HAP-1 (cell line): ENCODE data around the gene ATP6V0D1.

Source experiments
- DNase-seq, 2 experiments: peaks; one replicate each; pipeline ENCODE4 v3.0.0-alpha.2; 2016 to 2020; ENCODE audit warnings: low spot score in 2 of 2
- H3K27me3 ChIP-seq: fragments of 250-450 bp; sonication (Bioruptor Pico); 2 replicates; pipeline ENCODE4 v1.5.1; 2020; ENCODE audit warnings: low read depth, mild to moderate bottlenecking, moderate library complexity
- H3K36me3 ChIP-seq: fragments of 250-450 bp; sonication (Bioruptor Pico); replicated peaks from 2 replicates; pipeline ENCODE4 v1.5.1; 2020; ENCODE audit warnings: mild to moderate bottlenecking
- H3K4me1 ChIP-seq: fragments of 250-450 bp; sonication (Bioruptor Pico); 2 replicates; pipeline ENCODE4 v1.5.1; 2020; ENCODE audit warnings: mild to moderate bottlenecking
- H3K4me3 ChIP-seq: fragments of 250-450 bp; sonication (Bioruptor Pico); 2 replicates; pipeline ENCODE4 v1.5.1; 2020; ENCODE audit warnings: mild to moderate bottlenecking, moderate library complexity
- H3K9me3 ChIP-seq: fragments of 250-450 bp; sonication (Bioruptor Pico); 2 replicates; pipeline ENCODE4 v1.5.1; 2020; ENCODE audit warnings: mild to moderate bottlenecking, moderate library complexity
- in situ Hi-C: fragments of 300-500 bp; cut with MboI; formaldehyde crosslinking; loops from 3 replicates; pipeline ENCODE4 v1.14.3; 2020; ENCODE audit warnings: low sequenced_read_pairs, inconsistent platforms, mixed read lengths

The ATP6V0D1 gene

DNA sequence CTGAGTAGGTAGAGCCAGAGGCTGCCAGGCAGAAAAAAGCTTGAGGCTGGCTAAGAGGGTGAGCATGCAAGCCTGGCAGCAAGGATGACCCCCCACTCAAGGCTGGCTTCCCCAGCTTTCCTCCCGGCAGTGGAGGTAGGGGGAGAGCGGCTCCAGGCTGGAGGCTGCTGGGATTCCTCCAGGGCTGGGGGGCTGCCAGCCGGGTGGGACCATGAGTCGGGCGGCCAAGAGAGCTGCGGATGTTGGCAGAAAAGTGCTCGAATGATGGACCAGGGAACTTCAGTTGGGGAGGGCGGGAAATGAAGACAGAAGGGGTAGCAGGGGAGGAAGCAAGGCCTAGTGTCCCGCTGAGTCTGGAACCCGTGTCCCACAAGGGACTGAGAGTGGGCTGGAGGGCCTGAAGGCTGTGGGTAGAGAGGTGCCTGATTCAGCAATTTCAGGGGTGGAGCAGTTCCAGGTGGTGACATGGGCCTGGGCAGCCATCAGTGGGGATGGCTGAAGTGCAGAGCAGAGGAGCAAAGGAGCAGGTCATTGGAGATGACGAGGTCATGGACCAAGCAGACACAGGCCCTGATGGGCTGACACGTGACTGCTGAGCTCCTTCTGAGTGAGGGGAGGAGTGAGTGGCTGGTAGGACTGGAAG lies 29.8 kb downstream of the ATP6V0D1 start:
- Histone ChIP-seq H3K27me3 (no peaks in the 10 kb centered on the region), H3K4me3 (no peak overlapping the region), H3K4me1 (no peaks in the 10 kb centered on the region), H3K36me3 (no peaks in the 10 kb centered on the region; the same call in none of the 2 replicates), H3K9me3 (no peaks in the 10 kb centered on the region)
- in situ Hi-C loops = no loop called here
- no peak for DNase-seq

DNA sequence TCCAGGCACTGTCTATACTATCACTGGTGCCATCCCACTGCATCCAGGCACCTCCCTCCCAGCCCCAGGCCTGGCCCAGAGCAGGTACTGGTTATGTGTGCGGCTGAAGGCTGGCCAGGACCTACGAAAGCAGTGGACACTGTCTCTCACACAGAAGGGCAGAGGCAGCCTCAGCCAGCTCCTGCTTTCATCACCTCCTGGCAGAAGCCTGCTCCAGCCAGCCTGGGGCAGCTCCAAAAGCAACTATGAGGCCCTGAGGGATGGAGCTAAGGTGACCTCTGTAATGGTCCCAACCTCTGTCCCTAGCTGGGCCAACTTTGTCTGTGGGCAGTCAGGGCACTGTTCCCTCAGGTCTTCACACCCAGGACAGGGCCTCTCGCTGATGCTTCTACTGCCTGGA lies 31.2 kb downstream of the ATP6V0D1 start:
- H3K36me3 ChIP-seq = no peaks in the 10 kb centered on the region; the same call in none of the 2 replicates
- in situ Hi-C loops = no loop called here

DNA sequence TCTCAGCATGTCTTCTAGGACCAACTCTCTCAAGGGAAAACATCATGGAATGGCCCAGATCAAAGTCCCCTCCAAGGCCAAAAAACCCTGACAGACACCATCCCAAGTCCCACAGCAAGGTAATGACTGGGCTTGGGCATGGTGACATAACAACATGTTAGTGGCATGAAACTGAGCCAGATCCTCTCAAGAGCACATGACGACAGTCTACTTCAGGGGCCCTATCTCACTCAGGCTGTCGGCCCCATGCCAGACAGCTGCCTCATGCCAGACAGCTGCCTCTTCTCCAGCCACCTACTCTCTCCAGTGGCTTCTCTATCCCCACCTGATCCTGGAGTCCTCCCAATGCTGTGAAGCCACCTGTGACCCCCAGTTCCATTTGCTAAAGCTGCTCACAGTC lies 31.6 kb downstream of the ATP6V0D1 start:
- no peaks in the 10 kb centered on the region; the same call in none of the 2 replicates for H3K36me3 ChIP-seq
- in situ Hi-C loops = no loop called here
- no peaks in the 10 kb centered on the region for H3K9me3 ChIP-seq
- H3K4me3 ChIP-seq = no peak overlapping the region
- DNase-seq = no peak
- H3K27me3 ChIP-seq = no peaks in the 10 kb centered on the region
- no peaks in the 10 kb centered on the region for H3K4me1 ChIP-seq

More for the DNA sequence above, 31.2 kb downstream of the ATP6V0D1 start:
- H3K27me3 ChIP-seq = no peaks in the 10 kb centered on the region
- no peak overlapping the region for H3K4me3 ChIP-seq
- no peaks in the 10 kb centered on the region for H3K4me1 ChIP-seq
- no peak for DNase-seq
- H3K9me3 ChIP-seq = no peaks in the 10 kb centered on the region

DNA sequence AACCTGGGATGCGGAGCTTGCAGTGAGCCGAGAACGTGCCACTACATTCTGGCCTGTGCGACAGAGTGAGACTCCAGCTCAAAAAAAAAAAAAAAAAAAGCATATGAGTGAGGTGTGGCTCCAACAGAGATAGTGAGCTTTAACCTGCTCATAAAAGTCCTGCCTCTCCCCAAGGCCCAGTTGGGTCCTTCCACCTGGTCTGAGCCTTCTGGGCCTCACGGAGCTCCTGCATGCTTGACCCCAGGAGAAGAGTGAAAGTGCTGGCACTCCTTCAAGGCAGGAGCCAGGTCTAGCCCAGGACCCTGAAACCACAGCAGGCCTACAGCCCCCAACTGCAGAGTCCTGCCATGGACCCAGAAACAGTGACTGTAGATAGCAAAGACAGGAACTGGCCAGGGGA lies 32.4 kb downstream of the ATP6V0D1 start:
- DNase-seq = no peak
- Histone ChIP-seq H3K4me1 (no peaks in the 10 kb centered on the region), H3K27me3 (no peaks in the 10 kb centered on the region), H3K36me3 (no peaks in the 10 kb centered on the region; the same call in none of the 2 replicates), H3K9me3 (no peaks in the 10 kb centered on the region), H3K4me3 (no peak overlapping the region)
- in situ Hi-C loops = no loop called here

DNA sequence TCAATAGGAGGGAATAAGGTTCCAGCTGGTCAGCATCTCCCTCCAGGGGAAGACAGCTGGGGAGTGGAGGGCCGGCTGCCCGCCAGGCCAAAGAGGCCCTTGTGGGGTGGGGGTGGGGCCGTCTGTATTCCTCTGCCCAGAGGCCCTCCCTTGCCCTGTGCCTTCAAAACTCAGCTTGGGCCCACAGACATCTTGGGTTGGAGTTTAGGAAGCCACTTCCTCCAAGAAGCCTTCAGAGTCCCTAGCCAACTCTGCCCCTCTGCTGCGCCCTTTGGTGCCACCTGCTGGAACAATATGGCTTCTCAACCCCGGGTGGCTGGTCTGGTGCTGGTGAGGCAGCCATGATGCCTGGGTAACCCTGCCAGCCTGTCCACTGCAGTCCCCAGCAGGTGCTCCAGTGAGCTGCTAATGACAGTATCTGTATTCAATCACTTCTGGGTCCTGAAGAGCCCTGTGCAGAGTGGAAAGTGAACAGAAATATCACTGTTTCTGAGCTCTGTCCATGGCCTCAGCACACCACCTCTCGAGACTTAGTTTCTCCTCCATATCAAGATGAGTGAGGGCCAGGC lies 33.4 kb downstream of the ATP6V0D1 start:
- no peak overlapping the region for H3K4me3 ChIP-seq
- in situ Hi-C loops = no loop called here
- no peaks in the 10 kb centered on the region for H3K27me3 ChIP-seq
- DNase-seq = peak; percentile 21 to 80
- H3K4me1 ChIP-seq = no peaks in the 10 kb centered on the region
- no peaks in the 10 kb centered on the region; the same call in none of the 2 replicates for H3K36me3 ChIP-seq
- H3K9me3 ChIP-seq = no peaks in the 10 kb centered on the region

DNA sequence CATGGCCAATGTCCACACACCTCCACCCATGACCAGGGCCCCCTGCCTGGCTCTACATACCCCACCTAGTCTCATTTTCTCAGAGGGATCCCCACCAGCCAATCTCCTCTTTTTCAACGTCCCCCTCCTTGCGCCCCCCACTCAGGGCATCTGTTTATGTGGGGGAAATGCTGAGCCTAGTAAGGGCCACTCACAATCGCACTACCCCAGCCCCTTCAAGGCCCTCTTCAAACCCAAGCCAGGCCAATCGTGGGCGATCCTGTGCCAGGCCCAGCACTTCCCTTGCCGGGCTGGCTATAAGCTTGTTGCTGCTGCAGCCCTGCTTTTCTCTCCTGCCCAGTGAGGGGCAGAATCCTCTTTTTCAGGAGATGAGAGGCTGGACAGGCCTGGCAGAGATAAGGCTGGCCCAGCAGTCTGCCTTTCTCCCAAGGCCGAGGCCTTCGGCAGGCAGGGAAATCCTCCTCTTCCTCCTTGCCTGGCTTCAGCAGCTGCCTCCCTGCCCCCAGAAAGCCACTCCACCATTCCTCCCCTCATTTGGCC lies 33.9 kb downstream of the ATP6V0D1 start:
- H3K36me3 ChIP-seq = no peaks in the 10 kb centered on the region; the same call in none of the 2 replicates
- H3K27me3 ChIP-seq = no peaks in the 10 kb centered on the region
- H3K4me3 ChIP-seq = no peak overlapping the region
- in situ Hi-C loops = no loop called here
- no peak for DNase-seq
- no peaks in the 10 kb centered on the region for H3K4me1 ChIP-seq
- H3K9me3 ChIP-seq = no peaks in the 10 kb centered on the region

DNA sequence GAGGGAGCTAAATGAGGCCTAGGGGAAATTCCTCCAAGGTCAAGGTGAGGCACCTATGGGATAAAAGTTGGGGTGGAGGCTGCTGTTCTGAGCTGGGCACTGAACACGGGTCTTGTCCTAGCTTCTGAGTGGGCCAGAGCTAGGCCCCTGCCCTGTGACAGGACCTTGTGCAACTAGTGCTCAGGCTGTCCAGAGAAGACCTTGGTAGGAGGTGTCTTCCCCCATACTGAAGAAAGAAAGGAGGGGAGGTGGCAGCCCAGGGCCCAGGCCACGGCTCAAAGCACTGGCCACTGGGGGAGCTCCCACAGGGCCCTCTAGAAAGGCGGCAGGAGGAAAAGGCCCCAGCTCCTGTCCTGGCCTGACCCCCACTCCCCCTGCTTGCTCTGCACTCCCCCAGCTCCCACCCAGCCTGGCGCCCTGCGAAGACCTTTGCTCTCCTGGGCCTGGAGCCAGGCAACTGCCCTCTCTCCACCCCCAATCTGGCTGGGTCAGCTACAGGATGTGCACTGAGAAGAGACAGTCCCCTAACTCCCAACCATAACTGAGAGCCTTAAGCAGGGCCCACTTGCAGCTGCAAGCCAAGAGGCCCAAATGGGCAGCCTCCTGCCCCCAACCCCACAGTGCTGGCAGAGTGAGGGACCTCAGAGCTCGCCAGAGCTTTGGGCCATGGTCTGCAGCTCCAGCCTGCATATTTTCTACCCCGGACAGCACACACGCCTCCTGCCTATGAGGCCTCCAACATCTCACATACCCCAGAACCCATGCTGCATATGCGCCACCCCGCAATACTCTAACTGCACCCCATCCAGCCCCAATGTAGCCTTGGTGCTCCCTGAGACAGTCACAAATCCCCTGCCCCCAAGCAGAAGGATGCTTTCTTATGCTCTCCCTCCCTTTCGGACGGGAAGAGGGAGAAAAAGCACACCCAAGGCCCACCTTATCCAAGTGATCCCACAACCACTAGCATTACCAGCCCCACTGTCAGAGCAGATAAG lies 34.7 kb downstream of the ATP6V0D1 start:
- Histone ChIP-seq H3K36me3 (no peaks in the 10 kb centered on the region; the same call in 1 of the 2 replicates), H3K9me3 (no peaks in the 10 kb centered on the region), H3K4me3 (no peak overlapping the region), H3K4me1 (no peaks in the 10 kb centered on the region), H3K27me3 (no peaks in the 10 kb centered on the region)
- in situ Hi-C loops = no loop called here
- no peak for DNase-seq

DNA sequence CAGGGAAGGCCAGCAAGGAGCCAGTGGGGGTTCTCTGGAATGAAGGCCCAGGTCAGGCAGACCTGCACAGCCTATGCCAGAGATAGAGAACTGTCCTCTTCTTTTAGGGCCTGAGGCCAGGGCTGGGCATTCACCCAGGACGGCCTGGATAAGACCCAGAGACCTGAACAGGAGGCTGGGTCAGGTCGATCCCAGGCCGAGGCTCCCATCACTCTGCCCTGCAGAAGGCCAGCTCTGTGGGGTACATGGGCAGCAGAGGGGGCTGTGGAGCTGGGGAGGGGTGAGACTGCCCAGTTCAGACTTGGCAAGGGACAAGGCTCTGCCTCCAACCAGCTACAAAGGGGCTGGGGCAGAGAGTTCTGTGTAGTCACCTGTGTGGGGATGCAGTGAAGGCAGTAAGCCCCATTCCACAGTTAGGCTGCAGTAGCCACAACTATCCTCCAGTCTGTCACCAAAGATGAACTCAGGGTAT lies 35.5 kb downstream of the ATP6V0D1 start:
- H3K9me3 ChIP-seq = no peaks in the 10 kb centered on the region
- H3K36me3 ChIP-seq = no peaks in the 10 kb centered on the region; the same call in 1 of the 2 replicates
- no peak for DNase-seq
- H3K4me1 ChIP-seq = no peaks in the 10 kb centered on the region
- no peaks in the 10 kb centered on the region for H3K27me3 ChIP-seq
- no peak overlapping the region for H3K4me3 ChIP-seq
- in situ Hi-C loops = no loop called here

DNA sequence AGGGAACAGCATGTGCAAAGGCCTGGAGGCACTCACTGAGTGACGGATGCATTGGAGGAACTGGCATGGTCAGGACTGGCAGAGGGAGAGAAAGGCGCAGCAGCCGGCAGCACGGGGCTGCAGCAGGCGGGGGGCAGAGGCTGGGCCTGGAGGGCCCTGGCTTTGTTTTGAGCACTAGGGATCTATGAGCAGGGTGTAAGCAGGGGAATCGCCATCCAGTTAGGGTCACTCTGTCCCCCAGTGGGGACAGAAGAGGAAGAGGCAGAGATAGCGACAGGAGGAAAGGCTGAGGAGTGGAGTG lies 35.9 kb downstream of the ATP6V0D1 start:
- Histone ChIP-seq H3K4me1 (no peaks in the 10 kb centered on the region), H3K4me3 (no peak overlapping the region), H3K9me3 (no peaks in the 10 kb centered on the region), H3K27me3 (no peaks in the 10 kb centered on the region), H3K36me3 (no peaks in the 10 kb centered on the region; the same call in 1 of the 2 replicates)
- in situ Hi-C loops = no loop called here
- DNase-seq = no peak

DNA sequence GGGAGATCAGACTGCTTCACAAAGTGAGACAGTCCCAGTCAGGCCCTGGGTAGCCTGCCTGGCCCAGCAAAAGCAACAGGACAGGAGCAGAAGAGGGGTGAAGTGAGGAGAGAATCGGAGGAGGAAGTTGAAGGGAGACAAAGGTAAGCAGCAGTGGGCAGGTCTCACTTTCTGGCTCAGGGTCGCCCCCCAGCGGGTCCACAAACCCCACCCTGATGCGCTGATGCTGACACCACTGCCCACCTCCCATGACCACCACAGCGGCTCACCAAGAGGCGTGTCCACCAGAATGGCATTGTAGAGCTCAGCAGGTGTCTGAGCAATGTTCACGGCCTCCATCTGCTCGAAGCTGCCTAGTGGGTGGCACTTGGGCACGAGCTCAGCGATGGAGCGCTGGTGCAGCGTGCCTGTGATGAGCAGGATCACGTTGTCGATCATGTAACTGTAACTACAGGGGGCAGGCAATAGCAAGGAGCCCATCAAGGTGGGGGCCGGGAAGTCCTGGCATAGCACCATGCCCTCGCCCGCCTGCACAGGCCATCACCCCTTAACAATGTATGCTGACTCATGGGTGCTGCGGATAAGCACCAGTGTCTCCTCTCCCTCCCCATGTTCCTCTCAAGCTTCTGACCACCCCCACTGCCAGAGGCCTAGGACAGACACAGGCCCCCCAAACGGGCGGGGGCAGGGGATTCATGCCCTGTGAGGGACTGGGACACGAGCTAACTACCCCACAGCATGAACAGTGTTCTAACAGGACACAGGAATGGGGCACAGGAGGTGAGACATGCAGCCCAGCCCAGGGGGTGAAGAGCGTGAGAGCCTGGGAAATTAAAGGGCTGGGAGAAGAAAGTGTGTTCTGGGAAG lies 36.5 kb downstream of the ATP6V0D1 start:
- Histone ChIP-seq H3K27me3 (no peaks in the 10 kb centered on the region), H3K9me3 (no peaks in the 10 kb centered on the region), H3K4me3 (no peak overlapping the region), H3K4me1 (no peaks in the 10 kb centered on the region), H3K36me3 (no peaks in the 10 kb centered on the region; the same call in 1 of the 2 replicates)
- in situ Hi-C loops = no loop called here
- no peak for DNase-seq

DNA sequence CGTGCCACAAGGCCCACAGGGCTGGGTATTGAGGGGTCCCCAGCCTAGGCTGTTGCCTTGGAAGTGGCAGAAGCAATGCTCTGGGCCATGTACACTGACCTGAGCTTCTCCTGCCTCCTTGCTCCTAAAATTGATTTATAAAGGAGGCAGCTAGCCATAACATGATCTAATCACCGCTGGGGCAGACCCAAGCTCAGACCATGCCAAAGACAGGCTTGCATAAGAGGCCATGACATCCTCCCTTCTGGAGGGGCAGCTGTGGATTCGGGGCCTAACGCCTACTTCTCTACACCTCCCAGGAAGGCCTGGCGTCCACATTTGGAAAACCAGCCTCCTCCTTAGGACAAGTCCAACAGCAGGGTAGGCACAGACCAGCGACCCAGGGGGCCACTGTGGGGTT lies 37.7 kb downstream of the ATP6V0D1 start:
- H3K4me3 ChIP-seq = no peak overlapping the region
- no peak for DNase-seq
- H3K4me1 ChIP-seq = no peaks in the 10 kb centered on the region
- in situ Hi-C loops = no loop called here
- H3K36me3 ChIP-seq = peaks cover 7% of the 10 kb centered on the region; the same call in 1 of the 2 replicates
- no peaks in the 10 kb centered on the region for H3K27me3 ChIP-seq
- no peaks in the 10 kb centered on the region for H3K9me3 ChIP-seq

DNA sequence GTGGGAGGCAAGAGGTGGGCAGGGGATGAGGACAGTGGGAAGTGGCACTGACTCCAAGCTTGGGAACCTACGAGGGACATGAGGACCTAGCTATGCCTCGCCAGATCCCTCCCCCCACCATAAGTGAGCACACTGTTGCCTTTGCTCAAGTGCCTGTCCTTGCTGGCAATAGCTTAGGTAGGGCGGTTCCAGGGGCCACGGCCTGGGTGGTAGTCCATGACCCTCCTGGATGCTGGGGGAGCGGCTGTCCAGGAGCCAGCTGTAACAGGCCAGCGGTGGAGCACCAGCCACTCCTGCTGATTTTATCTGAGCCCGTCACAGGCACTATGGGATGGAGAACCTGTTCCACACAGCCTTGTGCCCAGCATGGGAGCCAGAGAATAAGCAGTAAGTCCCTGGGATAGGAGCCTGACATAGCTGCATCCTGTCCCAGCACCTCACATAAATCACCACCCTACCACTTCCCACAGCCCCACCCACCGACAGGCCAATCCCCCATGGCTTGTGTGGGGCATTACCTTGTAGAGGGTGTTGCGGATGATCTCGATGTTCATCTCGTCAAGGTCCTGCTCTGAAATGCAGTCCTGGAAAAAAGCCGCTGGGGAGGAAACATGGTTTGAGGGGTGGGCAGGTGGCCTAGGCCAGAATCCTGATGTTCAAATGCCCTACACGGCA lies 38.2 kb downstream of the ATP6V0D1 start:
- H3K4me1 ChIP-seq = no peaks in the 10 kb centered on the region

More for the DNA sequence above, 38.2 kb downstream of the ATP6V0D1 start:
- DNase-seq = no peak
- no peak overlapping the region for H3K4me3 ChIP-seq
- peaks cover 9% of the 10 kb centered on the region; the same call in 1 of the 2 replicates for H3K36me3 ChIP-seq
- H3K27me3 ChIP-seq = no peaks in the 10 kb centered on the region
- no peaks in the 10 kb centered on the region for H3K9me3 ChIP-seq
- in situ Hi-C loops = no loop called here
